H54 (cell line): ENCODE results near the gene CD99.

Source experiments
- DNase-seq: peaks from one replicate; pipeline ENCODE4 v3.0.0; 2011; ENCODE audit warnings: low spot score, mixed read lengths; ENCODE audit not compliant: insufficient read length
- FAIRE-seq: peaks from 3 replicates; lab custom pipeline; 2011; peaks lifted over from hg19 to GRCh38; lab: Jason Lieb, UNC
- POLR2A ChIP-seq: IDR thresholded peaks from 2 replicates; pipeline ENCODE4 v1.6.1; 2011; ENCODE audit warnings: low read depth, mild to moderate bottlenecking, low read length

CD99 gene

GRCh38 chrX:2680486-2681348 is 10.4 kb upstream of the CD99 start:
- no peak for TF ChIP-seq POLR2A
- DNase-seq: no peak
- FAIRE-seq: no peak

- DNase-seq (no peak), FAIRE-seq (no peak)
- no peak for TF ChIP-seq POLR2A
Observed at GRCh38 chrX:2682565-2683177, 8.4 kb upstream of the CD99 start.

- FAIRE-seq: no peak
- no peak for DNase-seq
- TF ChIP-seq POLR2A: no peak
Observed at GRCh38 chrX:2684256-2684655, 6.8 kb upstream of the CD99 start.

- DNase-seq: no peak
- FAIRE-seq: no peak
- TF ChIP-seq POLR2A: no peak
Observed at GRCh38 chrX:2685886-2686285, 5.2 kb upstream of the CD99 start.

- no peak for FAIRE-seq
- TF ChIP-seq POLR2A: no peak
Observed at GRCh38 chrX:2689773-2690666, 1.1 kb upstream of the CD99 start.

GRCh38 chrX:2691543-2692220 is 587 bp downstream of the CD99 start:
- DNase-seq (no peak), FAIRE-seq (no peak)
- no peak for TF ChIP-seq POLR2A

More at GRCh38 chrX:2689773-2690666, 1.1 kb upstream of the CD99 start:
- no peak for DNase-seq

- no peak for FAIRE-seq
- DNase-seq: no peak
- no peak for TF ChIP-seq POLR2A
Observed at GRCh38 chrX:2692221-2693112, 1.4 kb downstream of the CD99 start.

- no peak for TF ChIP-seq POLR2A
- FAIRE-seq: no peak
- no peak for DNase-seq
Observed at GRCh38 chrX:2693113-2694002, 2.3 kb downstream of the CD99 start.

- TF ChIP-seq POLR2A: no peak
- no peak for FAIRE-seq
- no peak for DNase-seq
Observed at GRCh38 chrX:2694914-2695267, 3.8 kb downstream of the CD99 start.

GRCh38 chrX:2696698-2697215 is 5.7 kb downstream of the CD99 start:
- FAIRE-seq (peak; percentile 58), DNase-seq (no peak)
- TF ChIP-seq POLR2A: no peak

- DNase-seq (no peak), FAIRE-seq (no peak)
- no peak for TF ChIP-seq POLR2A
Observed at GRCh38 chrX:2697306-2697705, 6.2 kb downstream of the CD99 start.

GRCh38 chrX:2697741-2698299 is 6.7 kb downstream of the CD99 start:
- TF ChIP-seq POLR2A: no peak
- FAIRE-seq (no peak), DNase-seq (no peak)
